B cell (primary cell): ENCODE measurements around the gene B4GALNT4. TPM values are rescaled to one million over a fixed set of nuclear protein-coding genes. Genes with fewer than 3 reads are reported as not detected.

Experiments used
- ATAC-seq: fragments of 200-7000 bp; cut with Tn5 transposase; one replicate; pipeline ENCODE4 v1.10.0; 2021; ENCODE audit warnings: low read depth, mild to moderate bottlenecking, moderate number of reproducible peaks, moderate library complexity
- CTCF ChIA-PET: fragments of 350-600 bp; sonication (Branson Sonifier 250); formaldehyde crosslinking; loops from one replicate; lab custom pipeline; 2021; ENCODE audit warnings: antibody characterized with exemption, inconsistent platforms; lab: Charles Lee
- POLR2A ChIA-PET: fragments of 350-600 bp; sonication (Branson Sonifier 250); formaldehyde crosslinking; loops from one replicate; lab custom pipeline; 2021; ENCODE audit warnings: antibody characterized with exemption; lab: Charles Lee
- DNase-seq: peaks from one replicate; pipeline ENCODE4 v3.0.0; 2013
- H2AFZ ChIP-seq: 2 replicates; pipeline ENCODE4 v1.6.1; 2012; ENCODE audit warnings: mild to moderate bottlenecking, low read depth, low read length; ENCODE audit not compliant: insufficient read depth, poor library complexity, severe bottlenecking
- H3K27ac ChIP-seq, 2 donors: 1 replicate in 1 of 2; 2 replicates in 1 of 2; pipeline ENCODE4 v1.5.1; 2012 to 2013; ENCODE audit warnings: low read length in 2 of 2, mild to moderate bottlenecking in 2 of 2, moderate library complexity in 1 of 2
- H3K27me3 ChIP-seq, 4 experiments: fragments of 200-600 bp in 1 of 4; sonication (generic) in 1 of 4; replicated peaks in 1 of 4; 1 replicate in 2 of 4; 2 replicates in 2 of 4; pipeline versions ENCODE4 v1.6.1 to v1.7.0; 2013 to 2016; ENCODE audit warnings: low read length in 3 of 4, mild to moderate bottlenecking in 2 of 4, mixed read lengths in 1 of 4, moderate library complexity in 1 of 4; ENCODE audit not compliant: insufficient read depth in 4 of 4, control insufficient read depth in 3 of 4; ENCODE audit errors: control extremely low read depth in 1 of 4
- H3K36me3 ChIP-seq, 2 experiments: replicated peaks in 1 of 2; 1 replicate in 1 of 2; 2 replicates in 1 of 2; pipeline versions ENCODE4 v1.6.1 to v1.7.1; 2013; ENCODE audit warnings: low read length in 1 of 2; ENCODE audit not compliant: insufficient read depth in 2 of 2, control insufficient read depth in 1 of 2; ENCODE audit errors: control extremely low read depth in 1 of 2, extremely low read depth in 1 of 2
- H3K4me1 ChIP-seq, 2 donors: fragments of 200-600 bp in 1 of 2; sonication (generic) in 1 of 2; 1 replicate in 1 of 2; 2 replicates in 1 of 2; pipeline versions ENCODE4 v1.5.1 to v1.6.1; 2013 to 2017; ENCODE audit warnings: low read length in 2 of 2; ENCODE audit not compliant: control insufficient read depth in 2 of 2, insufficient read depth in 2 of 2
- H3K4me2 ChIP-seq: replicated peaks from 2 replicates; pipeline ENCODE3; 2012; ENCODE audit warnings: mild to moderate bottlenecking, low read depth, low read length; ENCODE audit not compliant: poor library complexity, severe bottlenecking
- H3K4me3 ChIP-seq, 5 experiments: fragments of 200-600 bp in 1 of 5; sonication (generic) in 1 of 5; 1 replicate in 3 of 5; 2 replicates in 2 of 5; pipeline versions ENCODE4 v1.5.1 to v1.7.0; 2011 to 2016; ENCODE audit warnings: low read length in 4 of 5, mild to moderate bottlenecking in 4 of 5, low read depth in 2 of 5, control low read depth in 1 of 5, moderate library complexity in 1 of 5; ENCODE audit not compliant: insufficient read depth in 1 of 5; ENCODE audit errors: control extremely low read depth in 1 of 5, extremely low read depth in 1 of 5
- H3K79me2 ChIP-seq: fragments of 200-600 bp; sonication (generic); one replicate; pipeline ENCODE4 v1.6.0; 2016; ENCODE audit warnings: low read length; ENCODE audit not compliant: control insufficient read depth, insufficient read depth
- H3K9ac ChIP-seq: fragments of 200-600 bp; sonication (generic); 2 replicates; pipeline ENCODE4 v1.6.1; 2017; ENCODE audit warnings: mild to moderate bottlenecking, low read length, moderate library complexity
- H3K9me3 ChIP-seq, 3 donors: one replicate each; pipeline versions ENCODE4 v1.6.1 to v1.7.1; 2013; ENCODE audit warnings: low read length in 2 of 3; ENCODE audit not compliant: control insufficient read depth in 2 of 3, insufficient read depth in 1 of 3; ENCODE audit errors: control extremely low read depth in 1 of 3
- H4K20me1 ChIP-seq: 2 replicates; pipeline ENCODE4 v1.6.0; 2012; ENCODE audit warnings: mild to moderate bottlenecking, low read length; ENCODE audit not compliant: insufficient read depth, control insufficient read depth, poor library complexity, severe bottlenecking
- H3K27ac Mint-ChIP-seq: one replicate; pipeline ENCODE4 v1.8.0; 2021; ENCODE audit warnings: mixed read lengths
- H3K27me3 Mint-ChIP-seq: one replicate; pipeline ENCODE4 v1.8.0; 2021; ENCODE audit warnings: mixed read lengths
- H3K4me1 Mint-ChIP-seq: one replicate; pipeline ENCODE4 v1.8.0; 2021; ENCODE audit warnings: mixed read lengths
- H3K4me3 Mint-ChIP-seq: one replicate; pipeline ENCODE4 v1.8.0; 2021; ENCODE audit warnings: mixed read lengths
- H3K9me3 Mint-ChIP-seq: one replicate; pipeline ENCODE4 v1.8.0; 2022; ENCODE audit warnings: mixed read lengths; ENCODE audit not compliant: insufficient read depth
- EZH2 ChIP-seq: IDR thresholded peaks from 2 replicates; pipeline ENCODE4 v1.6.1; 2012; ENCODE audit warnings: borderline replicate concordance, low read depth, mild to moderate bottlenecking, moderate library complexity, low read length; ENCODE audit not compliant: insufficient read depth, poor library complexity, severe bottlenecking
- WGBS: methylation state at CpG from one replicate; pipeline ENCODE4 v1.1.5; 2013; ENCODE audit warnings: missing lambda C conversion rate; ENCODE audit not compliant: insufficient coverage; 5-methylcytosine and 5-hydroxymethylcytosine counted together
- intact Hi-C: fragments of 100-400 bp; cut with micrococcal nuclease; formaldehyde crosslinking; loops from one replicate; pipeline ENCODE4 v1.10.0; 2022
- polyA plus RNA-seq: library from polyadenylated mRNA; depleted of rRNA; stranded (reverse); fragments of >200 nt; gene quantifications from 2 replicates; pipeline ENCODE4 v1.2.3, GENCODE V29; 2012
- total RNA-seq, 2 donors: library from RNA; stranded (reverse); fragments of 120-200 nt in 1 of 2; gene quantifications; 1 replicate in 1 of 2; 2 replicates in 1 of 2; pipeline versions ENCODE4 v1.2.3 to v1.2.4, GENCODE V29; 2013 to 2022
- TF ChIP-seq, protein P1 (sequence below): fragments of 200-600 bp; IDR thresholded peaks from one replicate; pipeline ENCODE4 v1.8.0; 2022; ENCODE audit warnings: antibody characterized with exemption, mild to moderate bottlenecking

The B4GALNT4 gene
- total and polyA plus RNA-seq, 2 donors (not counting 1 experiment from before 2014, with no cell fraction given) = not detected

DNA sequence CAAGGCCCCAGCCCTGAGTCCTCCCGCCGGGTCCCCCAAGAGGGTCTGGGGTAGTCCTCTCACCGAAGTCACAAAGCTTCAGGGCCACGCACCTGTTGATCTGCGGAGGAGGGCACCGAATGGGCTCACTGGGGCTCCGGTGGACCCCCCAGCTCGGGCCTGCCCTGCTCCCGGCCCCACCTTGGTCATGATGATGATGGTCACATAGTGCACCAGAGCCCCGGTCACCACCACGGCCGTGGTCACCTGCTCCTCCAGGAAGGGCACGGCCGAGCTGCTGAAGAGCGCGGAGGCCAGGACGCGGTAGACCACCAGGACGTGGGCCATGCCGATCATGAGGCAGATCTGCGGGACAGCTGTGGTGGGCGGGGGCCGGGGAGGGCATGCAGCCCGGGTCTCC lies 59.0 kb downstream of the B4GALNT4 start:
- H3K27me3 ChIP-seq = no peaks in the 10 kb centered on the region
- H4K20me1 ChIP-seq = no peaks in the 10 kb centered on the region
- H3K4me1 ChIP-seq = no peaks in the 10 kb centered on the region
- no peak overlapping the region for H3K4me3 Mint-ChIP-seq
- ChIA-PET CTCF (no interaction called here), POLR2A (interaction anchor here (0.8 kb wide), 1 partner anchor 16 kb away, joined by 3 read pairs; no protein-coding TSS in a partner anchor)
- intact Hi-C loops = no loop called here
- no peaks in the 10 kb centered on the region for H3K36me3 ChIP-seq
- no peak overlapping the region for H3K4me3 ChIP-seq
- no peak overlapping the region for H2AFZ ChIP-seq
- H3K27ac Mint-ChIP-seq = no peak overlapping the region
- no peak overlapping the region for H3K27ac ChIP-seq
- no peak for DNase-seq
- H3K9me3 Mint-ChIP-seq = no peaks in the 10 kb centered on the region
- H3K4me2 ChIP-seq = no peak overlapping the region
- no peaks in the 10 kb centered on the region for H3K27me3 Mint-ChIP-seq
- no peaks in the 10 kb centered on the region for H3K79me2 ChIP-seq
- H3K4me1 Mint-ChIP-seq = no peaks in the 10 kb centered on the region
- peaks cover 0 to 9% (median 0%) of the 10 kb centered on the region in 3 donors for H3K9me3 ChIP-seq
- WGBS = 94% methylated on average over 24 of the region's 24 CpGs
- no peak overlapping the region for H3K9ac ChIP-seq
- no peak for ATAC-seq
- no peak for TF ChIP-seq EZH2
- TF ChIP-seq, protein P1, sequence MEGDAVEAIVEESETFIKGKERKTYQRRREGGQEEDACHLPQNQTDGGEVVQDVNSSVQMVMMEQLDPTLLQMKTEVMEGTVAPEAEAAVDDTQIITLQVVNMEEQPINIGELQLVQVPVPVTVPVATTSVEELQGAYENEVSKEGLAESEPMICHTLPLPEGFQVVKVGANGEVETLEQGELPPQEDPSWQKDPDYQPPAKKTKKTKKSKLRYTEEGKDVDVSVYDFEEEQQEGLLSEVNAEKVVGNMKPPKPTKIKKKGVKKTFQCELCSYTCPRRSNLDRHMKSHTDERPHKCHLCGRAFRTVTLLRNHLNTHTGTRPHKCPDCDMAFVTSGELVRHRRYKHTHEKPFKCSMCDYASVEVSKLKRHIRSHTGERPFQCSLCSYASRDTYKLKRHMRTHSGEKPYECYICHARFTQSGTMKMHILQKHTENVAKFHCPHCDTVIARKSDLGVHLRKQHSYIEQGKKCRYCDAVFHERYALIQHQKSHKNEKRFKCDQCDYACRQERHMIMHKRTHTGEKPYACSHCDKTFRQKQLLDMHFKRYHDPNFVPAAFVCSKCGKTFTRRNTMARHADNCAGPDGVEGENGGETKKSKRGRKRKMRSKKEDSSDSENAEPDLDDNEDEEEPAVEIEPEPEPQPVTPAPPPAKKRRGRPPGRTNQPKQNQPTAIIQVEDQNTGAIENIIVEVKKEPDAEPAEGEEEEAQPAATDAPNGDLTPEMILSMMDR = no peak

DNA sequence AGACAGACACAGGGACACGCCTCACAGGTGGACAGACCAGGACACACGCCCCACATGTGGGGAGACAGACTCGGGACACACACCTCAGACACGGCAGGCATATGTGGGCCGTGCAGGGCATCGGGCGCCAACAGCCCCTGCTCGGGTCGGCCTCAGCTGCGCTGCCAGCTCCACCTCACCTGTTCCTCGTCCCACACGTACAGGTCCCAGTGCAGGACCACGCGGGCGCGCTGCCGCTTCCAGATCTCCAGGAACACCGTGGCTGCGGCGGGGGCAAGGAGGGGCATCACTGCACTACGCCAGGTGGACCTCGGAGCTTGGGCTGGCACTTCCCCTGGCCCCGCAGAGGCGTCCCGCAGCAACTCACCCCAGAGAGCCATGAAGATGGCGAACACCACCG lies 60.1 kb downstream of the B4GALNT4 start:
- Histone ChIP-seq H3K36me3 (no peaks in the 10 kb centered on the region), H3K9ac (no peak overlapping the region), H3K4me1 (no peaks in the 10 kb centered on the region), H3K27ac (no peak overlapping the region), H3K79me2 (no peaks in the 10 kb centered on the region), H3K4me3 (no peak overlapping the region), H3K9me3 (peaks cover 0 to 9% (median 0%) of the 10 kb centered on the region in 3 donors), H3K27me3 (no peaks in the 10 kb centered on the region), H4K20me1 (no peaks in the 10 kb centered on the region), H3K4me2 (no peak overlapping the region), H2AFZ (no peak overlapping the region)
- Mint-ChIP-seq H3K4me3 (no peak overlapping the region), H3K27ac (no peak overlapping the region), H3K9me3 (no peaks in the 10 kb centered on the region), H3K27me3 (no peaks in the 10 kb centered on the region), H3K4me1 (no peaks in the 10 kb centered on the region)
- DNase-seq (no peak), ATAC-seq (no peak)
- intact Hi-C loops = no loop called here
- TF ChIP-seq, protein P1 = no peak
- TF ChIP-seq EZH2 = no peak
- 96% methylated on average over 27 of the region's 27 CpGs for WGBS
- ChIA-PET POLR2A (no interaction called here), CTCF (no interaction called here)
